ENCODE data around the gene CALY.

CALY gene

GRCh38 chr10:133275684-133276092 is 61.0 kb downstream of the CALY start:
- peaks cover 62% of the 10 kb centered on the region for H3K4me1 ChIP-seq (ENCODE audit: low read depth, poor library complexity, severe bottlenecking)
- TF ChIP-seq, protein P1, sequence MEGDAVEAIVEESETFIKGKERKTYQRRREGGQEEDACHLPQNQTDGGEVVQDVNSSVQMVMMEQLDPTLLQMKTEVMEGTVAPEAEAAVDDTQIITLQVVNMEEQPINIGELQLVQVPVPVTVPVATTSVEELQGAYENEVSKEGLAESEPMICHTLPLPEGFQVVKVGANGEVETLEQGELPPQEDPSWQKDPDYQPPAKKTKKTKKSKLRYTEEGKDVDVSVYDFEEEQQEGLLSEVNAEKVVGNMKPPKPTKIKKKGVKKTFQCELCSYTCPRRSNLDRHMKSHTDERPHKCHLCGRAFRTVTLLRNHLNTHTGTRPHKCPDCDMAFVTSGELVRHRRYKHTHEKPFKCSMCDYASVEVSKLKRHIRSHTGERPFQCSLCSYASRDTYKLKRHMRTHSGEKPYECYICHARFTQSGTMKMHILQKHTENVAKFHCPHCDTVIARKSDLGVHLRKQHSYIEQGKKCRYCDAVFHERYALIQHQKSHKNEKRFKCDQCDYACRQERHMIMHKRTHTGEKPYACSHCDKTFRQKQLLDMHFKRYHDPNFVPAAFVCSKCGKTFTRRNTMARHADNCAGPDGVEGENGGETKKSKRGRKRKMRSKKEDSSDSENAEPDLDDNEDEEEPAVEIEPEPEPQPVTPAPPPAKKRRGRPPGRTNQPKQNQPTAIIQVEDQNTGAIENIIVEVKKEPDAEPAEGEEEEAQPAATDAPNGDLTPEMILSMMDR (conservative IDR thresholded peaks at IDR 0.05; ENCODE audit: low read depth, low read length), result 0 out of 2 replicates have a peak, but pooled peaks have one; percentile 23
- peak overlapping the region; percentile 60; the same call in 1 of the 2 replicates for H3K9ac ChIP-seq
- H3K4me3 ChIP-seq (IDR thresholded peaks at IDR 0.05; ENCODE audit: insufficient read depth, low read depth, low read length), result no peak overlapping the region
- no peaks in the 10 kb centered on the region for H3K36me3 ChIP-seq (ENCODE audit: insufficient read depth)
- H2AFZ ChIP-seq (ENCODE audit: low read depth), result no peak overlapping the region
- no peaks in the 10 kb centered on the region for H4K20me1 ChIP-seq (ENCODE audit: insufficient read depth)
- H3K79me2 ChIP-seq (ENCODE audit: insufficient read depth, low read depth), result no peaks in the 10 kb centered on the region
- H3K27ac ChIP-seq, result peak overlapping the region; percentile 82
- no peaks in the 10 kb centered on the region for H3K27me3 ChIP-seq (ENCODE audit: insufficient read depth, low read depth)
- peak overlapping the region; percentile 90 for H3K4me2 ChIP-seq

GRCh38 chr10:133274751-133275683 is 61.7 kb downstream of the CALY start:
- H3K27ac ChIP-seq, result peak overlapping the region; percentile 82
- no peaks in the 10 kb centered on the region for H3K27me3 ChIP-seq (ENCODE audit: insufficient read depth, low read depth)
- peak overlapping the region; percentile 90 for H3K4me2 ChIP-seq
- peaks cover 55% of the 10 kb centered on the region for H3K4me1 ChIP-seq (ENCODE audit: low read depth, poor library complexity, severe bottlenecking)
- H3K36me3 ChIP-seq (ENCODE audit: insufficient read depth), result no peaks in the 10 kb centered on the region
- H4K20me1 ChIP-seq (ENCODE audit: insufficient read depth), result no peaks in the 10 kb centered on the region
- no peaks in the 10 kb centered on the region for H3K79me2 ChIP-seq (ENCODE audit: insufficient read depth, low read depth)
- peak overlapping the region; percentile 60 for H3K9ac ChIP-seq
- TF ChIP-seq, protein P1 (conservative IDR thresholded peaks at IDR 0.05; ENCODE audit: low read depth, low read length), result no peak
- no peak overlapping the region for H3K4me3 ChIP-seq (IDR thresholded peaks at IDR 0.05; ENCODE audit: insufficient read depth, low read depth, low read length)
- H2AFZ ChIP-seq (ENCODE audit: low read depth), result no peak overlapping the region

All from KMS-11 (cell line).